H1 (cell line): ENCODE results near the gene ZNF536. TPM values are rescaled to one million over a fixed set of nuclear protein-coding genes. Genes with fewer than 3 reads are reported as not detected.

Source experiments
- CTCF ChIA-PET: fragments of 300-600 bp; sonication (Branson Sonifier 250); formaldehyde crosslinking; loops from one replicate; lab custom pipeline; 2021; ENCODE audit not compliant: partially characterized antibody; lab: Charles Lee
- POLR2A ChIA-PET: fragments of 300-600 bp; sonication (Branson Sonifier 250); formaldehyde crosslinking; loops from one replicate; lab custom pipeline; 2021; ENCODE audit warnings: inconsistent platforms; ENCODE audit not compliant: partially characterized antibody; lab: Charles Lee
- DNase-seq, 2 experiments: peaks; one replicate each; pipeline versions ENCODE4 v3.0.0 to v3.0.0-alpha.2; 2010 to 2022; ENCODE audit warnings: low spot score in 2 of 2, low read depth in 1 of 2, mixed read lengths in 1 of 2
- FAIRE-seq: peaks from 2 replicates; lab custom pipeline; 2011; peaks lifted over from hg19 to GRCh38; lab: Jason Lieb, UNC
- H2AFZ ChIP-seq: 2 replicates; pipeline ENCODE4 v1.8.1; 2012; ENCODE audit warnings: low read length, inconsistent platforms
- H2AK5ac ChIP-seq: 2 replicates; pipeline ENCODE4 v1.6.1; 2013; ENCODE audit warnings: low read depth, low read length
- H2BK120ac ChIP-seq: replicated peaks from 2 replicates; pipeline ENCODE3; 2013; ENCODE audit warnings: low read depth, low read length, inconsistent platforms
- H2BK12ac ChIP-seq: 2 replicates; pipeline ENCODE4 v1.6.1; 2013; ENCODE audit warnings: low read depth, low read length
- H2BK15ac ChIP-seq: 2 replicates; pipeline ENCODE4 v1.6.1; 2013; ENCODE audit warnings: low read length
- H2BK20ac ChIP-seq: 2 replicates; pipeline ENCODE4 v1.6.1; 2013; ENCODE audit warnings: low read length
- H2BK5ac ChIP-seq: 2 replicates; pipeline ENCODE4 v1.6.1; 2013; ENCODE audit warnings: low read depth, low read length
- H3K14ac ChIP-seq: 2 replicates; pipeline ENCODE4 v1.6.1; 2013; ENCODE audit warnings: inconsistent platforms; ENCODE audit not compliant: insufficient read length
- H3K18ac ChIP-seq: 2 replicates; pipeline ENCODE4 v1.6.1; 2013; ENCODE audit warnings: low read length; ENCODE audit errors: extremely low read depth
- H3K23ac ChIP-seq: 2 replicates; pipeline ENCODE4 v1.6.1; 2013; ENCODE audit warnings: inconsistent platforms; ENCODE audit not compliant: insufficient read length
- H3K23me2 ChIP-seq: 2 replicates; pipeline ENCODE4 v1.6.1; 2013; ENCODE audit warnings: low read depth, low read length
- H3K27ac ChIP-seq: 2 replicates; pipeline ENCODE4 v1.6.1; 2011; ENCODE audit warnings: low read depth, low read length, inconsistent platforms
- H3K27me3 ChIP-seq, 4 experiments: replicated peaks in 1 of 4; 1 replicate in 1 of 4; 2 replicates in 3 of 4; pipeline versions ENCODE4 v1.6.1 to v1.8.1; 2011 to 2013; ENCODE audit warnings: low read length in 3 of 4, mild to moderate bottlenecking in 3 of 4, inconsistent platforms in 2 of 4, mixed read lengths in 2 of 4, moderate library complexity in 1 of 4; ENCODE audit not compliant: control insufficient read depth in 3 of 4, insufficient read depth in 3 of 4; ENCODE audit errors: extremely low read depth in 1 of 4
- H3K36me3 ChIP-seq, 4 experiments: 2 replicates each; pipeline versions ENCODE4 v1.6.1 to v1.8.1; 2011 to 2013; ENCODE audit warnings: mild to moderate bottlenecking in 4 of 4, low read length in 3 of 4, moderate library complexity in 2 of 4, control low read depth in 1 of 4, inconsistent platforms in 1 of 4; ENCODE audit not compliant: insufficient read depth in 4 of 4, control insufficient read depth in 2 of 4
- H3K4ac ChIP-seq: replicated peaks from 2 replicates; pipeline ENCODE3; 2013; ENCODE audit warnings: low read length, low read depth, mixed read lengths, inconsistent platforms; ENCODE audit not compliant: insufficient read length
- H3K4me1 ChIP-seq, 4 experiments: replicated peaks in 1 of 4; 1 replicate in 1 of 4; 2 replicates in 3 of 4; pipeline versions ENCODE4 v1.6.1 to v1.8.1; 2011 to 2013; ENCODE audit warnings: low read length in 3 of 4, inconsistent platforms in 2 of 4, mixed read lengths in 1 of 4; ENCODE audit not compliant: insufficient read depth in 4 of 4, control insufficient read depth in 3 of 4
- H3K4me2 ChIP-seq, 2 experiments: 2 replicates each; pipeline versions ENCODE4 v1.6.1 to v1.8.1; 2011 to 2013; ENCODE audit warnings: low read depth in 2 of 2, low read length in 2 of 2, control low read depth in 1 of 2, inconsistent platforms in 1 of 2, mild to moderate bottlenecking in 1 of 2; ENCODE audit not compliant: insufficient read depth in 1 of 2
- H3K4me3 ChIP-seq, 4 experiments: fragments of 200-600, 300-600 bp in 1 of 4; sonication (generic), shearing (Covaris generic), sonication (Bioruptor Twin) in 1 of 4; 2 replicates each; pipeline versions ENCODE4 v1.5.1 to v1.8.1; 2011 to 2016; ENCODE audit warnings: low read length in 4 of 4, low read depth in 3 of 4, control low read depth in 2 of 4, inconsistent platforms in 2 of 4, mild to moderate bottlenecking in 2 of 4, mixed read lengths in 1 of 4, moderate library complexity in 1 of 4; ENCODE audit not compliant: insufficient read depth in 2 of 4; ENCODE audit errors: extremely low read depth in 1 of 4
- H3K56ac ChIP-seq: replicated peaks from 2 replicates; pipeline ENCODE3; 2013; ENCODE audit warnings: low read depth, mild to moderate bottlenecking, mixed read lengths, low read length, inconsistent platforms; ENCODE audit not compliant: insufficient read length
- H3K79me1 ChIP-seq: 2 replicates; pipeline ENCODE4 v1.6.1; 2013; ENCODE audit warnings: low read depth, low read length, control low read depth
- H3K79me2 ChIP-seq, 2 experiments: 2 replicates each; pipeline versions ENCODE4 v1.6.1 to v1.8.1; 2012 to 2013; ENCODE audit warnings: low read length in 2 of 2, mild to moderate bottlenecking in 2 of 2, inconsistent platforms in 1 of 2; ENCODE audit not compliant: insufficient read depth in 2 of 2, control insufficient read depth in 1 of 2
- H3K9ac ChIP-seq, 4 experiments: replicated peaks in 1 of 4; 1 replicate in 1 of 4; 2 replicates in 3 of 4; pipeline versions ENCODE4 v1.6.1 to v1.8.1; 2011 to 2013; ENCODE audit warnings: low read depth in 3 of 4, low read length in 3 of 4, control low read depth in 2 of 4, mild to moderate bottlenecking in 2 of 4, moderate library complexity in 2 of 4, inconsistent platforms in 1 of 4; ENCODE audit errors: extremely low read depth in 1 of 4
- H3K9me3 ChIP-seq, 2 experiments: 2 replicates each; pipeline versions ENCODE4 v1.6.1 to v1.8.1; 2012 to 2013; ENCODE audit warnings: mild to moderate bottlenecking in 2 of 2, moderate library complexity in 2 of 2, control low read depth in 1 of 2, inconsistent platforms in 1 of 2, low read depth in 1 of 2, low read length in 1 of 2, mixed read lengths in 1 of 2; ENCODE audit not compliant: insufficient read depth in 2 of 2
- H4K20me1 ChIP-seq, 2 experiments: replicated peaks in 1 of 2; 2 replicates each; pipeline versions ENCODE3 to v1.8.1; 2011 to 2013; ENCODE audit warnings: inconsistent platforms in 2 of 2, low read length in 2 of 2, mild to moderate bottlenecking in 1 of 2; ENCODE audit not compliant: insufficient read depth in 2 of 2, control insufficient read depth in 1 of 2
- H4K5ac ChIP-seq: 2 replicates; pipeline ENCODE4 v1.6.1; 2013; ENCODE audit warnings: low read length, low read depth, mixed read lengths, inconsistent platforms; ENCODE audit not compliant: insufficient read length
- H4K8ac ChIP-seq: 2 replicates; pipeline ENCODE4 v1.8.0; 2013; ENCODE audit warnings: mild to moderate bottlenecking, moderate library complexity, low read length, inconsistent platforms; ENCODE audit not compliant: insufficient read depth; ENCODE audit errors: extremely low read depth
- H4K91ac ChIP-seq: replicated peaks from 2 replicates; pipeline ENCODE3; 2013; ENCODE audit warnings: low read length, mixed read lengths, inconsistent platforms; ENCODE audit not compliant: insufficient read length
- ASH2L ChIP-seq: fragments of 200-600, 300-600 bp; sonication (generic); IDR thresholded peaks from one replicate; pipeline ENCODE4 v1.7.1; 2017; ENCODE audit warnings: low read length
- BACH1 ChIP-seq: IDR thresholded peaks from 2 replicates; pipeline ENCODE4 v1.6.1; 2012; ENCODE audit warnings: low read length, improper control_type of control experiment
- BRCA1 ChIP-seq: IDR thresholded peaks from 2 replicates; pipeline ENCODE4 v1.6.1; 2012; ENCODE audit warnings: low read depth, low read length, improper control_type of control experiment
- EZH2 ChIP-seq: fragments of 200-600 bp; sonication (generic); IDR thresholded peaks from 2 replicates; pipeline ENCODE4 v1.7.1; 2012; ENCODE audit warnings: low read depth, mild to moderate bottlenecking, moderate library complexity, low read length, inconsistent platforms; ENCODE audit not compliant: severe bottlenecking
- FOSL1 ChIP-seq: IDR thresholded peaks from 2 replicates; pipeline ENCODE4 v1.6.1; 2011; ENCODE audit warnings: mild to moderate bottlenecking, low read depth, low read length, moderate library complexity; ENCODE audit not compliant: insufficient read depth
- KDM4A ChIP-seq: IDR thresholded peaks from one replicate; pipeline ENCODE4 v1.7.1; 2012; ENCODE audit warnings: low read depth, mild to moderate bottlenecking, moderate library complexity, low read length, inconsistent platforms; ENCODE audit not compliant: severe bottlenecking
- NRF1 ChIP-seq: IDR thresholded peaks from 2 replicates; pipeline ENCODE4 v1.6.1; 2011; ENCODE audit warnings: mild to moderate bottlenecking, low read depth, low read length, improper control_type of control experiment
- PHF8 ChIP-seq: fragments of 200-600 bp; sonication (generic); conservative IDR thresholded peaks from 2 replicates; pipeline ENCODE4 v1.7.1; 2012; ENCODE audit warnings: low read depth, mild to moderate bottlenecking, inconsistent platforms, low read length, moderate library complexity
- POU5F1 ChIP-seq: IDR thresholded peaks from 2 replicates; pipeline ENCODE4 v1.6.1; 2011; ENCODE audit warnings: low read depth, mild to moderate bottlenecking, low read length, moderate library complexity
- RBBP5 ChIP-seq: IDR thresholded peaks from 2 replicates; pipeline ENCODE4 v1.7.1; 2012; ENCODE audit warnings: low read depth, mild to moderate bottlenecking, inconsistent platforms, low read length, moderate library complexity, borderline replicate concordance
- RNF2 ChIP-seq: fragments of 200-900, 300-1000 bp; sonication (generic); IDR thresholded peaks from 2 replicates; pipeline ENCODE4 v1.7.1; 2016; ENCODE audit warnings: borderline replicate concordance, low read depth, mild to moderate bottlenecking, antibody characterized with exemption, low read length; ENCODE audit not compliant: poor library complexity, severe bottlenecking; ENCODE audit errors: missing control alignments
- SP1 ChIP-seq: IDR thresholded peaks from 2 replicates; pipeline ENCODE4 v1.6.1; 2011; ENCODE audit warnings: low read depth, low read length
- USF2 ChIP-seq: IDR thresholded peaks from 2 replicates; pipeline ENCODE4 v1.6.1; 2011; ENCODE audit warnings: low read length, improper control_type of control experiment
- WGBS, 2 experiments: shearing (Covaris generic) in 1 of 2; methylation state at CpG; one replicate each; pipeline versions ENCODE4 v1.1.6 to v1.1.7; 2013 to 2015; ENCODE audit warnings: low lambda C conversion rate in 2 of 2, mixed read lengths in 2 of 2, inconsistent platforms in 1 of 2, low coverage in 1 of 2, missing lambda C conversion rate in 1 of 2; ENCODE audit not compliant: insufficient replicate concordance in 2 of 2, insufficient coverage in 1 of 2, insufficient read length in 1 of 2; ENCODE audit errors: extremely low coverage in 1 of 2, missing lambda C conversion rate in 1 of 2; 5-methylcytosine and 5-hydroxymethylcytosine counted together
- polyA plus RNA-seq, 7 experiments: library from polyadenylated mRNA; depleted of rRNA in 3 of 7; stranded (reverse) in 5 of 7; unstranded in 2 of 7; fragments of >200 nt in 5 of 7; fragments of 200-250 nt in 2 of 7; gene quantifications; 1 replicate in 5 of 7; 2 replicates in 1 of 7; 4 replicates in 1 of 7; pipeline versions ENCODE4 v1.2.1 to v1.2.3, GENCODE V29; 2011 to 2013; ENCODE audit warnings: missing spikeins in 2 of 7, mixed read lengths in 2 of 7
- total RNA-seq: library from RNA; stranded (reverse); fragmentation: NEBNext Ultra II Directional; extraction: Animal tissue kit (Norgen Biotek cat#: 25700); gene quantifications from 2 replicates; pipeline ENCODE4 v1.2.1, GENCODE V29; 2021

Gene ZNF536
- total and polyA plus RNA-seq, 2 of the 8 experiments (the other 6 are each of a cell fraction or from before 2014, with no cell fraction given) = 0.09 to 0.11 TPM

GRCh38 chr19:30420316-30420715, 48.1 kb downstream of the ZNF536 start:
- POLR2A ChIA-PET = interaction anchor here (0.8 kb wide), 1 partner anchor 9 kb away, joined by 3 read pairs; no protein-coding TSS in a partner anchor
- CTCF ChIA-PET = interaction anchor here (0.7 to 1.7 kb wide), 4 partner anchors 9 to 151 kb away, joined by 3 to 4 read pairs (median 4); no protein-coding TSS in a partner anchor
- H3K23ac ChIP-seq = no peak overlapping the region
- no peak for TF ChIP-seq SP1
- no peak for TF ChIP-seq NRF1
- no peak for TF ChIP-seq RBBP5
- TF ChIP-seq FOSL1 = no peak
- no peak for TF ChIP-seq USF2
- no peak for TF ChIP-seq BRCA1
- no peak for TF ChIP-seq BACH1
- TF ChIP-seq ASH2L = no peak
- no peak for TF ChIP-seq POU5F1
- TF ChIP-seq PHF8 = no peak
- TF ChIP-seq RNF2 = no peak
- no peak for TF ChIP-seq EZH2
- TF ChIP-seq KDM4A = no peak

More at GRCh38 chr19:30420316-30420715, 48.1 kb downstream of the ZNF536 start:
- no peaks in the 10 kb centered on the region for H4K20me1 ChIP-seq
- H3K4ac ChIP-seq = no peak overlapping the region
- H2AFZ ChIP-seq = no peak overlapping the region
- H3K36me3 ChIP-seq = no peaks in the 10 kb centered on the region
- H3K79me1 ChIP-seq = no peaks in the 10 kb centered on the region
- no peak overlapping the region for H4K91ac ChIP-seq
- H3K4me3 ChIP-seq = no peak overlapping the region
- DNase-seq (no peak), FAIRE-seq (no peak)
- no peaks in the 10 kb centered on the region for H3K79me2 ChIP-seq
- no peak overlapping the region for H2BK15ac ChIP-seq
- no peak overlapping the region for H3K56ac ChIP-seq
- H2AK5ac ChIP-seq = no peak overlapping the region
- H3K27me3 ChIP-seq = no peaks in the 10 kb centered on the region
- no peak overlapping the region for H4K8ac ChIP-seq
- no peak overlapping the region for H3K9ac ChIP-seq
- H3K14ac ChIP-seq = no peak overlapping the region
- no peak overlapping the region for H2BK120ac ChIP-seq
- H4K5ac ChIP-seq = no peak overlapping the region
- no peak overlapping the region for H2BK20ac ChIP-seq
- H3K4me1 ChIP-seq = no peaks in the 10 kb centered on the region
- no peak overlapping the region for H2BK12ac ChIP-seq
- H3K23me2 ChIP-seq = peaks cover 5% of the 10 kb centered on the region; the same call in 1 of the 2 replicates
- no peak overlapping the region for H3K27ac ChIP-seq
- H2BK5ac ChIP-seq = no peak overlapping the region
- WGBS, 2 experiments = 93% methylated on average over 8 of the region's 8 CpGs; no CpG with 5 or more reads in 1 of the 2 experiments
- no peak overlapping the region for H3K4me2 ChIP-seq
- H3K18ac ChIP-seq = no peak overlapping the region
- no peaks in the 10 kb centered on the region for H3K9me3 ChIP-seq
